Right kidney (tissue), 1 donor: Measurements from ENCODE around the gene OXER1.
A peak's percentile ranks its signal among the peaks of the same experiment; 100 is the strongest.

Source experiments
- DNase-seq: peaks from one replicate; pipeline ENCODE4 v3.0.0-alpha.2; 2016

Gene OXER1

GRCh38 chr2:42795275-42795674 lies 31.3 kb upstream of the OXER1 start:
- DNase-seq: no peak

GRCh38 chr2:42794271-42795046 lies 30.5 kb upstream of the OXER1 start:
- peak; percentile 39 for DNase-seq

- no peak for DNase-seq
These were observed 29.7 kb upstream of the OXER1 start for GRCh38 chr2:42793334-42794270.

GRCh38 chr2:42792583-42793333 lies 28.8 kb upstream of the OXER1 start, which contains the start of gene HAAO:
HAAO (minus strand) TSS chr2:42792583; CDS start chr2:42792536, 47 bp downstream.
- peak; percentile 92 for DNase-seq

GRCh38 chr2:42792087-42792582 lies 28.2 kb upstream of the OXER1 start:
- DNase-seq: no peak

GRCh38 chr2:42791606-42792005 lies 27.7 kb upstream of the OXER1 start:
- no peak for DNase-seq

- no peak for DNase-seq
These were observed 25.8 kb upstream of the OXER1 start for GRCh38 chr2:42789751-42790150.

- no peak for DNase-seq
These were observed 24.9 kb upstream of the OXER1 start for GRCh38 chr2:42788882-42789281.

- no peak for DNase-seq
These were observed 24.5 kb upstream of the OXER1 start for GRCh38 chr2:42788478-42788793.

GRCh38 chr2:42787788-42788477 lies 24.0 kb upstream of the OXER1 start:
- DNase-seq: no peak

- DNase-seq: no peak
These were observed 23.5 kb upstream of the OXER1 start for GRCh38 chr2:42787424-42787787.

- DNase-seq: no peak
These were observed 22.8 kb upstream of the OXER1 start for GRCh38 chr2:42786561-42787345.

GRCh38 chr2:42784204-42784880 lies 20.4 kb upstream of the OXER1 start:
- no peak for DNase-seq

- no peak for DNase-seq
These were observed 19.6 kb upstream of the OXER1 start for GRCh38 chr2:42783511-42783910.

- DNase-seq: no peak
These were observed 17.2 kb upstream of the OXER1 start for GRCh38 chr2:42781181-42781580.

- no peak for DNase-seq
These were observed 14.2 kb upstream of the OXER1 start for GRCh38 chr2:42777883-42778805.

GRCh38 chr2:42775810-42776209 lies 11.9 kb upstream of the OXER1 start:
- DNase-seq: no peak

GRCh38 chr2:42775186-42775585 lies 11.3 kb upstream of the OXER1 start:
- DNase-seq: no peak

- DNase-seq: no peak
These were observed 7.7 kb upstream of the OXER1 start for GRCh38 chr2:42771546-42772153.
